GM18511 (cell line): ENCODE data around the gene ATPAF1.

ENCODE experiments used
- ATAC-seq: cut with Tn5 transposase; IDR thresholded peaks from one replicate; pipeline ENCODE4 v1.9.1; 2021; ENCODE audit warnings: mild to moderate bottlenecking, moderate library complexity; ENCODE audit not compliant: unreplicated experiment

Gene ATPAF1

GRCh38 chr1:46594063-46594462, 74.1 kb downstream of the ATPAF1 start:
- no peak for ATAC-seq

GRCh38 chr1:46592823-46593222, 75.3 kb downstream of the ATPAF1 start:
- no peak for ATAC-seq

GRCh38 chr1:46589529-46589928, 78.6 kb downstream of the ATPAF1 start:
- no peak for ATAC-seq

- no peak for ATAC-seq
Observed at GRCh38 chr1:46587069-46587468, 81.1 kb downstream of the ATPAF1 start.

GRCh38 chr1:46585312-46585938, 82.7 kb downstream of the ATPAF1 start:
- ATAC-seq: no peak

GRCh38 chr1:46583494-46583893, 84.7 kb downstream of the ATPAF1 start:
- no peak for ATAC-seq

- no peak for ATAC-seq
Observed at GRCh38 chr1:46582972-46583371, 85.2 kb downstream of the ATPAF1 start.
